ENCODE measurements around the gene TBX10. TPM values are rescaled to one million over a fixed set of nuclear protein-coding genes. Genes with fewer than 3 reads are reported as not detected.

Gene TBX10
- total and polyA plus RNA-seq, 7 donors = 0.01 TPM; not detected in 6

DNA sequence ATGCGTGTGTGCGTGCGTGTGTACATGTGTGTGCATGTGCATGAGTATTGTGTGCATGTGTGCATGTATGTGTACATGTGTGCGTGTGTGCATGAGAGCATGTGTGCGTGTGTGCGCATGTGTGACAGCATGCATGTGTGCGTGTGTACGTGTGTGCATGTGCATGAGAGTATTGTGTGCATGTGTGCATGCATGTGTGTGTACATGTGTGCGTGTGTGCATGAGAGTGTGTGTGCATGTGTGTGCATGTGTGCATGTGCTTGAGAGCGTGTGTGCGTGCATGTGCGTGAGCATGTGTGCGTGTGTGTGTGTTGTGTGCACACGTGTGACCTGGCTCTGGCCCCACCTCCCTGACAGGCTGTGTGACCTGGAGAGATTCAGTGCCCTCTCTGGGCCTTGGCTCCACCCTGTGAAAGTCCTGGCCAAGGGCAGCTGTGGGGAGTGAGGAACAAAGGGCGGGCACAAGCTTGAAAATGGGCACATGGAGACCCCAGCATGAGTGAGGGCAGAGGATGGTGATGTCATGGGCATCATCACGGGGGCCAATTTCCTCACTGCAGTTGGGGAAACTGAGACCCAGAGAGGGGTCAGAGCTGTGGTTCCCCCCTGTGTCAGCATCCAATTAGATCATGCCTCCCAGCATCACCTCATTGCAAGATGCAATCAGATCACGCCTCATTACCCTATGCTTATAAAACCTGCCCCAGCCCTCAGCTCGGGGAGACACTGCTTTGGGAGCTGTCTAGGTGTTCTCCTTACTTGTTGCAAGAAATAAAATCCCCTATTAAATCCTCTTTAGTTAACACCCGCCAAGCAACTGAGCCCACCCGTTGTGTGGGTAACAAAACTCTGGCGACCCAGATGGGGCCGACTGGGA lies 10.3 kb upstream of the TBX10 start:
- WGBS, 3 donors = 75 to 80% (median 79%) methylated on average over 22 of the region's 22 CpGs
- TF ChIP-seq, protein P1, sequence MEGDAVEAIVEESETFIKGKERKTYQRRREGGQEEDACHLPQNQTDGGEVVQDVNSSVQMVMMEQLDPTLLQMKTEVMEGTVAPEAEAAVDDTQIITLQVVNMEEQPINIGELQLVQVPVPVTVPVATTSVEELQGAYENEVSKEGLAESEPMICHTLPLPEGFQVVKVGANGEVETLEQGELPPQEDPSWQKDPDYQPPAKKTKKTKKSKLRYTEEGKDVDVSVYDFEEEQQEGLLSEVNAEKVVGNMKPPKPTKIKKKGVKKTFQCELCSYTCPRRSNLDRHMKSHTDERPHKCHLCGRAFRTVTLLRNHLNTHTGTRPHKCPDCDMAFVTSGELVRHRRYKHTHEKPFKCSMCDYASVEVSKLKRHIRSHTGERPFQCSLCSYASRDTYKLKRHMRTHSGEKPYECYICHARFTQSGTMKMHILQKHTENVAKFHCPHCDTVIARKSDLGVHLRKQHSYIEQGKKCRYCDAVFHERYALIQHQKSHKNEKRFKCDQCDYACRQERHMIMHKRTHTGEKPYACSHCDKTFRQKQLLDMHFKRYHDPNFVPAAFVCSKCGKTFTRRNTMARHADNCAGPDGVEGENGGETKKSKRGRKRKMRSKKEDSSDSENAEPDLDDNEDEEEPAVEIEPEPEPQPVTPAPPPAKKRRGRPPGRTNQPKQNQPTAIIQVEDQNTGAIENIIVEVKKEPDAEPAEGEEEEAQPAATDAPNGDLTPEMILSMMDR (IDR thresholded peaks at IDR 0.05) = no peak
- H3K36me3 ChIP-seq (ENCODE audit: insufficient read depth in 1 of 2, low read depth in 1 of 2) = no peaks in the 10 kb centered on the region
- H3K4me3 ChIP-seq = peak overlapping the region; percentile 48
- DNase-seq = no peak
- no peak overlapping the region for H3K27ac ChIP-seq
- H3K9me3 ChIP-seq = no peaks in the 10 kb centered on the region
- H3K4me1 ChIP-seq = no peaks in the 10 kb centered on the region
- intact Hi-C loops (cut with DNase I) = no loop called here
- H3K27me3 ChIP-seq (ENCODE audit: insufficient read depth in 3 of 3, low read length in 2 of 3) = peaks cover 0 to 24% (median 6%) of the 10 kb centered on the region in 3 donors
- ATAC-seq = no peak

DNA sequence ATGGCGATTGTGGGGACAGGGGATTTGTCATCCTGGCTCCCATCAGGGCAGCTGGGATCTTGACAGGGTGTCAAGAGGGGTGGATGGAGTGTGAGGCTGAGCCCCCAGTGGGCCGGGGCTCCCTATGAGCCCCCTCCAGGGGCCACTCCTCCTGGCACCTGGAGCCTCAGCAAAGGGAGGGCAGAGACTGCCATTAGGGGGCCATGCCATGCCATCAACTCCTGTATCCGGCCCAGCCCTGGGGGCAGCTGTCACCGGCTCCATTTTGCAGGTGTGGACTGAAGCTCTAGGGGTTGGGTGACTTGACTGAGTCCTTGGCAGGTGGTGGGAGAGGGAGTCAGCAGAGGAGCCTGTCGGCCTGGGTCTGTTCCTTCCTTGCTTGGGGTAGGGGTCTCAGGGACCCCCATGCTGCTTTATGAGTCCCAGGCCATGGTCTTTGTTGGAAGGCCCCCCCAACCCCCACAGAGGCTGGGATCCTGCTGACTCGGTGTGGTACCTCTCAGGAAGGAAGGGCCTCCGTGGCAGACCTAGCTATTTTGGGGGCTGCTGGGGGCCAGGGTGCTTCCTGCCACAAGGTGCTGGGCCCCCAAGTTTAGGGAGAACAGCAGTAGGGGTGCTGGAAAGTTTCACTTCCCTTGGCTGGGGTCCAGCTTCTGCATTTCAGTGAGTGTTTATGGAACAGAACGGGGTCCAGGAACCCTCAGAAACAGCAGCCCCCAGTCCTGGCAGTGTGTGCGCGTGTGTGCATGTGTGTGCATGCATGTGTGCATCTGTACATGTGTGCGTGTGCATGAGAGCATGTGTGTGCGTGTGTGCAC lies 9.4 kb upstream of the TBX10 start:
- ATAC-seq = no peak
- Histone ChIP-seq H3K4me1 (no peaks in the 10 kb centered on the region), H3K4me3 (no peak overlapping the region), H3K9me3 (no peaks in the 10 kb centered on the region), H3K27ac (no peak overlapping the region), H3K36me3 (ENCODE audit: insufficient read depth in 1 of 2, low read depth in 1 of 2) (no peaks in the 10 kb centered on the region), H3K27me3 (ENCODE audit: insufficient read depth in 3 of 3, low read length in 2 of 3) (peaks cover 0 to 24% (median 6%) of the 10 kb centered on the region in 3 donors)
- intact Hi-C loops (cut with DNase I) = no loop called here
- TF ChIP-seq, protein P1 (IDR thresholded peaks at IDR 0.05) = no peak
- 69 to 73% (median 69%) methylated on average over 12 of the region's 12 CpGs for WGBS, 3 donors
- no peak for DNase-seq

DNA sequence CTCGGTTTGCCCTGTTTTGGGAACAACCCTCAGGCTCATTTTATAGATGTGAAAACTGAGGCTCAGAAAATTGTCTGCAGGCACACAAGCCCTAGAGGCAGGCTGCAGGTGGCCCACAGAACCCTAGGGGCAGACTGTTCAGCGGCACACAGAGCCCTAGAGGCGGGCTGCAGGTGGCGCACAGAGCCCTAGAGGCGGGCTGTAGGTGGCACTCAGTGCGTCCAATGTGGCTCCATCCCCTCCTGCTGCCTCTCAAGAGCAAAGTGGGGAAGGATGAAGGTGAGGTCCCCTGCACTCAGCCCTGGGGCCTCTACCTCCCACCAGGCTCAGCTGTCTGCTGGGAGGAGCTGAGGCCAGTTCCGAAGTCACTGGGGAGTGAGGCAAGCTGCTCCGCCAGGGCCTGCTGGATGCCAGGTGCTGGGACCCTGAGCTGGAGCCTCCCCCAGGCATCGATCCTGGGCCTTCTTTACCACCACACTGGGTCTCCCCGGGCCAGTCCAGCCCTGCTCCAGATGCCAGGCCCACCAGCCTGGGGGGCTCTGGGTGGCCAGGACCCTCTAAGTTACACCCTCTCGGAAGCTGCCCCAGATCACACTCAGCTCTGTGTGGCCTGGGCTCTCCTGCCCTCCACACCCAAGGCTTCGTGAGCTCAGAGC lies 8.7 kb upstream of the TBX10 start:
- no peaks in the 10 kb centered on the region for H3K9me3 ChIP-seq
- 56 to 72% (median 62%) methylated on average over 12 of the region's 12 CpGs for WGBS, 3 donors
- TF ChIP-seq, protein P1 (IDR thresholded peaks at IDR 0.05) = no peak
- DNase-seq (no peak), ATAC-seq (no peak)
- H3K4me3 ChIP-seq = no peak overlapping the region
- H3K36me3 ChIP-seq (ENCODE audit: insufficient read depth in 1 of 2, low read depth in 1 of 2) = no peaks in the 10 kb centered on the region
- intact Hi-C loops (cut with DNase I) = no loop called here
- H3K4me1 ChIP-seq = no peaks in the 10 kb centered on the region
- peaks cover 0 to 24% (median 6%) of the 10 kb centered on the region in 3 donors for H3K27me3 ChIP-seq (ENCODE audit: insufficient read depth in 3 of 3, low read length in 2 of 3)
- no peak overlapping the region for H3K27ac ChIP-seq

DNA sequence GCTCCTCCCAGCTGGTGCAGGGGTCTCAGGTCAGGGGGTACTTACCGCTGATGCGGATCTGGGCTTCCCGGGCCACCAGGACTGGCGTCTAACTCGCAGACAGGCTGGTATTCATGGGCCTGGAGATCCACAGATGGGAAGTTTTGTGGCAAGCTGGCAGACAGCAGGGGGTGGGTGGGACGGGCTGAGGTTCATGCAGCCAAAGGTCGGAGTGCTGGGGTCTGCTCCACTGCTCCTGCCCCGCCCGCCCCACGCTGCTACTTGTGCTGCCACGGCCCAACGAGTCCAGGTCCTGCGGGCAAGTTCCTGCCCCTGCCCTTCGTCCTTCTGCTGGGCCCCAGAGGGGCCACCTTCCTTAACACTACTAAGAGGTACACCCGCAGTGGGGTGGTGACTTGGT lies 7.9 kb upstream of the TBX10 start:
- TF ChIP-seq, protein P1 (IDR thresholded peaks at IDR 0.05) = no peak
- DNase-seq = no peak
- H3K9me3 ChIP-seq = no peaks in the 10 kb centered on the region
- 58 to 70% (median 66%) methylated on average over 15 of the region's 15 CpGs for WGBS, 3 donors
- H3K36me3 ChIP-seq (ENCODE audit: insufficient read depth in 1 of 2, low read depth in 1 of 2) = no peaks in the 10 kb centered on the region
- intact Hi-C loops (cut with DNase I) = no loop called here
- peaks cover 0 to 26% (median 6%) of the 10 kb centered on the region in 3 donors for H3K27me3 ChIP-seq (ENCODE audit: insufficient read depth in 3 of 3, low read length in 2 of 3)
- no peak overlapping the region for H3K27ac ChIP-seq
- no peak overlapping the region for H3K4me3 ChIP-seq
- no peaks in the 10 kb centered on the region for H3K4me1 ChIP-seq
- no peak for ATAC-seq

All from psoas muscle (tissue), 8 donors.